HG02678 (cell line): ENCODE measurements around the gene F13B.
"Not testable (repeated sequence)": the region's sequence is repeated elsewhere in the genome, so short reads cannot be mapped to it uniquely, and the experiment has no call there.

Source experiments
- ATAC-seq: cut with Tn5 transposase; IDR thresholded peaks from one replicate; pipeline ENCODE4 v1.9.1; 2021; ENCODE audit warnings: mild to moderate bottlenecking, moderate library complexity; ENCODE audit not compliant: unreplicated experiment

F13B gene

GRCh38 chr1:197049100-197049499 is 18.0 kb downstream of the F13B start:
- ATAC-seq, result no peak

DNA sequence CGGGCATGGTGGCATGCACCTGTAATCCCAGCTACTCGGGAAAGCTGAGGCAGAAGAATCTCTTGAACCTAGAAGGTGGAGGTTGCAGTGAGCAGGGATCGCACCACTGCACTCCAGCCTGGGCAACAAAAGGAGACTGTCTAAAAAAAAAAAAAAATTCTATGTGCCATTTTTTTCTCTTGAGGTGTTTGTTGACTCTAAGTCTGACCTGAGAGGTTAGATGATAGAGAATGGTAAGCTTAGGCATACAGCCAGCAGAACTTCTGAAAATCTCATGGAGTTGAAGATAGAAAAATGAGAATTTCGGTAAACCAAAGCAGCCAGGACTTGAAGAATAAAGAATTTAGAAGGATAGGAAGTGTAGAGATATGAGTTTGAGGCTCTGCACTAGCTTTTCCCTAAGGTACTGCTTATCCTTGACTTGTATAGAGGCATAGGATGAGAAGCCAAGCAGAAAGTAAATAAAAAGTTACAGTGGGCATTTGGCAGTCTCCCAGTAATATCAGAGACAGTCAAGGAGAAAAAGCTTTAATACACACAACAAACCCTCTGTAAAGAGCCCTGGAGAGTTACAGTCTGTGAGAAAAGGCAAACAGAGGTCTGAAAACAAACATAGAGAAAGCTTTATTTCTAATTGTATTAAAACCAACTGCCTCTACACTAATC is 24.3 kb downstream of the F13B start:
- no peak for ATAC-seq

- ATAC-seq, result no peak
Observed at GRCh38 chr1:197041486-197042353, 25.3 kb downstream of the F13B start.

DNA sequence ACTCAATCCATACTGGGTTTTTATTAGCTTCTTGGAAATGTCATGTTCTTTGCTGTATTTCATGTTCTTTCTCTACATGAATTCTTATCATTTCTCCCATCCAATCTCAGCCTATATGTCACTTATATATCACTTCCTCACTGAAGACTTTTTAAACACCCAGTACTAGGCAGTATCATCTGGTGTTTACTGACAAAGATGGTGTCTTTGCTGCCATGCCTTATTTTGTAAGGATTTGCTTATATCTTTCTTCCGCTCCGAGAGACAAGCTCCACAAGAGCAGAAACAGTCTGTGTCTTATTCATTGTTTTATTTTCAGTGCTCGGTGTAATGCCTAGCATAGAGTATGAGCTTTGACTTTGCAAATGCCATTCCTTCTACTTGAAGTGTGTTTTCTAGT is 30.2 kb downstream of the F13B start:
- no peak for ATAC-seq

GRCh38 chr1:197034631-197035339 is 32.3 kb downstream of the F13B start:
- not testable (repeated sequence) for ATAC-seq

DNA sequence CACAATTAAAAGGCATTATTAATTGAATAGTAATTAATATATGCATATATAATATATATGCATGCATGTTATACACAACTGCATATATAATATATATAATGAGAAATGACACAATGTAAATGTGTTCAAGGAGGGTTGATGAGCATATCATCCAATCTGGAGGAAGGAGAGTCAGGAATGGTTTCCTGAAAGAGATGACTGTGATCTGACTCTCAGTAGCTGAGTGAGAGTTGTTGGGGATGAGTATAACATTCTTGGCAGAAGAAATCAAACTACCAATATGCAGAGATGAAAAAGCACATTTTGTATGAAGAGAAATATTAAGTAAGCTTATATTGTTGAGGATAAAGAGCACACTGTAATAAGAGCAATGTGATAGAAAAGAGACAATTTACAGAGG is 37.3 kb downstream of the F13B start:
- ATAC-seq, result no peak

- no peak for ATAC-seq
Observed at GRCh38 chr1:197027359-197027758, 39.7 kb downstream of the F13B start.

DNA sequence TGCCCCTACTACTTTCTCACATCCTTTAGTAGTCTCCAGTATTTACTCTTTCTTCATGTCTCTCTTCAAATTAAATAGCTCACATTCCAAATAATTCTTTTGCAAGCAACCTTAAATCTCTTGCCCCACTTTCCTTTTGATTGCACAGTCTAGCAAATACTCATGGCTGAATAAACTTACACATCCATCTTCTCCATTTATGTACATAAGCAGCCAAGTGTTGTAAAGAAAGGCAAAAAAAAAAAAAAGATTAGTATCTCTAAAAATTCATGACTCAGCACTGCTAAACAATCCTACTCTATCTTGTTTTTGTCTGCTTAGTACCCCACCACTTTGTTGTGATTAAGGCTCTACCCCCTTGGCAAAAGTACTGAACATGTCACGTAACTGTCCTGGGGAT is 42.6 kb downstream of the F13B start:
- no peak for ATAC-seq

GRCh38 chr1:197021716-197022115 is 45.3 kb downstream of the F13B start:
- no peak for ATAC-seq

DNA sequence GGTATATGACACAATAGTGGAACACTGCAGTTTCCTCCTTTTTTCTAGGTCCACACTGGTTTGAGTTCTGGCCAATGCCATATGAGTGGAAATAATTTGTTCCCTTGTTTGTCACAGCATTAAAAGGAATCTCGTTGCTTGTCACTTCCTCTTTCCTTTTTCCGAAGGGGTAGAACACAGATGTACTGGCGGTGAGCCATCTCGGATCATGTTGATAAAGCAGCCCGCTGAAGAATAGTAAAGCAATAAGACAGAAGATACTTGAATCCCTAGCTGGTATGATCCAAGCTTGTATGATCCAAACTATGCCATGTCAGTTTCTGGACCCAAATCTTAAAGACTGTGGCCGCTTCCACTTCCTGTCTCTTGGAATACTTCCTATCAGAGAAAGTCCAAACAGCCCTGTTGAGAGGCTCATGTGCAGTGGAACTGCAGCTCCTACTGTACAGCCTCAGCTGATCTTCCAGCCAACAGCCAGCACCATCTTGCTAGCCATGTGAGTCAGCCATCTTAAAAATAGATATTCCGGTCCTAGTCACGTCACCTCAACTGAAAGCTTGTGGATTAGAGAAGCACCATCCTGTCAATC is 49.4 kb downstream of the F13B start:
- no peak for ATAC-seq

- no peak for ATAC-seq
Observed at GRCh38 chr1:197016751-197017150, 50.3 kb downstream of the F13B start.

DNA sequence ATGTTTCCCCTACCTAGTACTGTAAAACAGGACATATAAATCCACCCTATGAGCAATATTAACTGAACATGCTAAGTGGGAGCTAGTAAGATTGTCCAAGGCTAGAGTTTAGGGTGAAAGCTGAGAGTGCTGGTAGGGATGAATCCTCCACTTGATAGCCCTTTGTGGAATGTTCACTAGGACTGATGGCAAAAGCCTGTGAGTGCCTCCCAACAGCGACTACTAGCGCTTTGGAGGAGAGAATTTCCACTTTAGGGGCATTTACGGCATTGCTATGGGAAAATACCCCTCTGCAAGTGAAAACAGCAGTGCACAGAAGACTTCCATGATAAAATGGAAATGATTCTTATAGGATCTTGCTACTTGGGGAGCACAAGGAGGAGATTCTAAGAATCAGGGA is 53.8 kb downstream of the F13B start:
- no peak for ATAC-seq

GRCh38 chr1:197011614-197012013 is 55.4 kb downstream of the F13B start:
- no peak for ATAC-seq

- no peak for ATAC-seq
Observed at GRCh38 chr1:197008861-197009260, 58.2 kb downstream of the F13B start.

DNA sequence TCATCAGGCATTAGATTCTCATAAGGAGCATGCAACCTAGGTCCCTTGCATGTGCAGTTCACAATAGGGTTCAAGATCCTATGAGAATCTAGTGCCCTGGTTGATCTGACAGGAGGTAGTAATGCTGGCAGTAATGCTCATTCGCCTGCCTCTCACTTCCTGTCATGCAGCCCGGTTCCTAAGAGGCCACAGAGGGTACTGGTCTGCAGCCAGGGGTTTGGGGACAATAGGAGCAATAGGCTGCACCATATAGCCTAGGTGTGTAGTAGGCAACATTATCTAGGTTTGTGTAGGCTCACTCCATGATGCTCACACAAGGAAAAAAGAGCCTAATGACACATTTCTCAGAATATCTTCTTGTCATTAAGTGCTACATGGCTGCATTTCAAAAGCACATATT is 63.9 kb downstream of the F13B start:
- no peak for ATAC-seq

DNA sequence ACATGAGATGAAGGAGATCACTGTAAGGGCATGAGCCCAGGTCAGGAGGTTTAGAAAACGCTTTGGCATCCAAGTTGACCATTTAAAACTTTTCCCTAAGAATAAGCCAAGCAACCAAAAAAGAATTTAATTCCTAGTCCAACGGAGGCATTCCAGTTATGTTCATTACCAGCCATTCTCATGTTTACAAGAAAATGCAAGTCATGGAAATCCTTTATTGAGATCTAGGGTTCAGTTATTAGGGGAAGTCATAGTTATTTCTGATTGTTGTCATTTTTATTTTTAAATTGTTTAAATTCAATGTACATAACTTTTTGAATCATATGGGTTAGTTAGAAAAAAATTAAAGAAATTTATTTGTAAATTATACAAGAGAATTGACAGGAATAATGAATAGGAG is 65.2 kb downstream of the F13B start:
- no peak for ATAC-seq

- no peak for ATAC-seq
Observed at GRCh38 chr1:196997423-196997822, 69.6 kb downstream of the F13B start.

DNA sequence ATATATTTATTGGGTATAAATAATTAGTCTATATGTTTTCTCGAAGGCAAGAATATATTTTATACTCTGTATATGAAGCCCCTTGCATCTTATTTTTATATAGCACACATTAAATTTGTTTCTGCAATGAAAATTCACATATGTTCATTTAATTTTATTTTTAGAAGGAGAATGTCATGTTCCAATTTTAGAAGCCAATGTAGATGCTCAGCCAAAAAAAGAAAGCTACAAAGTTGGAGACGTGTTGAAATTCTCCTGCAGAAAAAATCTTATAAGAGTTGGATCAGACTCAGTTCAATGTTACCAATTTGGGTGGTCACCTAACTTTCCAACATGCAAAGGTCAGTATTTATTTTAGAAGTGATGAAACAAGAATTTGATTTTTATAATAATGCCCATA is 73.1 kb downstream of the F13B start:
- no peak for ATAC-seq

- ATAC-seq, result not testable (repeated sequence)
Observed at GRCh38 chr1:196991919-196992651, 75.0 kb downstream of the F13B start.
